ENCODE measurements around the gene XRCC4.
A peak's percentile ranks its signal among the peaks of the same experiment; 100 is the strongest.
"Not testable (repeated sequence)": the region's sequence is repeated elsewhere in the genome, so short reads cannot be mapped to it uniquely, and the experiment has no call there.

The XRCC4 gene

GRCh38 chr5:83076742-83077661 is at the start of gene XRCC4, which contains the start of gene TMEM167A:
Gene XRCC4 (plus strand): TSS chr5:83077547. CDS start chr5:83104920, 27,373 bp downstream.
Gene TMEM167A (minus strand): TSS chr5:83077394. CDS start chr5:83077323, 71 bp downstream.
- peak; percentile 95 for DNase-seq

GRCh38 chr5:83029912-83030311 is 47.4 kb upstream of the XRCC4 start:
- no peak for DNase-seq

GRCh38 chr5:83031381-83031780 is 46.0 kb upstream of the XRCC4 start:
- no peak for DNase-seq

DNA sequence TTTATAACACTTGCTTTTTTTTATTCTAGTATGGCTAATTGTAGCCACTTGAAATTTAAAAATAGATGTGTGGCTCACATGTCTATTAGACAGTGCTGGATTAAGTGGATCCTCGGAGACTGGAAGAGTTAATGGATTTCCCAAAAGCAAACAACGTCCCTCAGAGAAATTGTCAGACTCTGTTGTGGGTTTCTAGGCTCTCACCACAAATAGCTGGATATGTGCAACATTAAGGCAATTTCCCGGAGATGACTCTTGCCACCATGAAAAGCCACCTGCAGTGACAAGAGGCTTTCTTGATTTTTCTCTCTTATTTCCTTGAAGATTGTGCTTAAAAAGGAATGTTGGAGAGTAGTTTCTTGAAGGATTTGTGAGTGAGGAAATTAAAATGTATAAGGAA is 43.3 kb upstream of the XRCC4 start:
- no peak for DNase-seq

DNA sequence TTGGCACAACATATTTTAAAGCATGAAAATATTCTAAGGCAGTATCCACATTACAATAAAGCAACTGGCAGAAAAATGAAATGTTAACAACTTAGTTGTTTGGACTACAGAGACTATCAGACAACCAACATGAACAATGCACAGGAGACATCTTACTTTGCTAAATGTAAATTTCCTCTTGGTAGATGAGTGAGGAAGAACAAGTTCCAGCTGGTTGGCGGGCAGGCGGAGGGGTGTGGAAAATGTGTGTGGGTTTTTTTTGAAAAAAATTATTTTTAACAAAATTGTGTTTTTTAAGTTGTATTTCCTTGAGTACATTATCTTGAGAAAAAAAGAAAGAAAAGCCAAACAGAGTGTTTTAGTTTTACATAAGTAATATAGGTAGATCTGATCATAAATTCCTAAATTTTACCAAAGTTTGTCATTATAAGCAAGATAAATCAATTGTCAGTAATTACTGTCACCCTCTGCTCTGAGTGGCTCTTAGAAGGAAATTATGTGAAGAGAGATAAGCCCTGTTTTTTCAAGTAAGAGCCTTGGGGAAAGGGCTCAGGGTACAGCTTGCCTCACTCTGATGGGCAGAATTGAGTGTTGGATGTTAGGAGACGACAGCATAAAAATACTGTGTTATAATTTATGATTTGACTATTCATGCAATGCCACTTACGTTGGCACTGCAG is 42.7 kb upstream of the XRCC4 start:
- no peak for DNase-seq

- no peak for DNase-seq
Observed at GRCh38 chr5:83035373-83036100, 41.8 kb upstream of the XRCC4 start.

DNA sequence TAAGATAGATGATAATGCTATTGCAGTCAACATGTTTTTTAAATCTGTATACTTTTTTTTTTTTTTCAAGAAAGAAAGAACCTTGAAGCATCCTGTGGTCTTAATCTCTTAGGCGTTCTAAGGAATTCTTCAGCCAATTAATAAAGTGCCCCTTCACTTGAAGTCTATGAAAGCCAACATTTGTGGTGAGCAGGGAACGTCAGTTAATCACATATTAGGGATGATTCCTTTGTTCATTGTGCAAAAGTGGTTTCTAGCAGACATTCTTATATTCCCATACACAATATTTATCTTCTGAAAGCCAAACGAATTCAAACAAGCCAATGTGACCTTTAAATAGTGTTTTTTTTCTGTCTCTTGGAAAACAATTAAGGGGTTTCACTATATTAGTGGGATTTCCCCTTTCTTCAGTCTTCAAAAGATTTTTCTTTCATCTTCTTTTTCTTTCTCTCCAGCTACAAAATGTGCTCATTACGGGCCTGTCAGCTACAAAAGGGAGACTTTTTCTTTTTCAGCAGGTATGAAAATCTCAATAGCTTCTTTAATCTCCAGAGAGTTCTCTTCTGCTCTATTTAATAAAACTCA is 40.3 kb upstream of the XRCC4 start:
- DNase-seq, result no peak

GRCh38 chr5:83038924-83039323 is 38.4 kb upstream of the XRCC4 start:
- DNase-seq, result no peak

GRCh38 chr5:83042507-83042906 is 34.8 kb upstream of the XRCC4 start:
- DNase-seq, result no peak

DNA sequence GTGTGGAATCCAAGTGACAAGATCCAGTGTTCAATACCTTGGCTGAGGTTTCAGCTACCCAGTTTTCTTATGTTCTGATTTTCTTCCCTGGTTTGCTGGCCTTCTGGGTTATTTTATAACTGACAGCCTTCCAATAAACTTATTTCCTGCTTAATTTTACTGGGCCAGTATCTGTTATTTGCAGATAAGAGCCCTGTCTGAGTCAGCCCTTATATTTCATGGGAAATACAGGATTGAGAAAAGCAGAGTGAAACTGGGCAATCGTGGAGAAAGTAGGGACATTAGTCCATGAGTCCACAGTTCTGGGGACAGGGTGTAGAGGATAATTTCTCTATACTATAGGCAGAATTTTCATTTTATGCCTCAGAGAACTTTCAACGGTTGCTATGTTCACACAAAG is 32.4 kb upstream of the XRCC4 start:
- no peak for DNase-seq

GRCh38 chr5:83048277-83048676 is 29.1 kb upstream of the XRCC4 start:
- no peak for DNase-seq

DNA sequence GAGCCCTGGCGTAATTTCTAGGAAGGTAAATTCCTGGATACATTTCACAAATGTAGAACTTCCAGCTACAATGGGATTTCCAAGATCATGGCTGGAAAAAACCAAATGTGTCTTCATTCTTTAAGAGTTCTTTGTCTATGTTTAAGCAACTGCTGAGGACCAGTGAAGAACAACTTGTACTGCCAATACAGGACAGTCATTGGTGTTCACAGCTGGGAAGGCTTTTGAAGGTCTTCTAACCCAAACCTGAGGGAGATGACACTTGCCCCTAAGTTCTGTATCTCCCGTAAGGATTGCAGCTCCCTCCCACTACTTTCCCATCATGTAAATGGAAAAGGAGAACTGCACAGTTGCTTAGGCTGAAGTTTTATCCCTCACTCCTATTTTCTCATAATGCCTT is 28.5 kb upstream of the XRCC4 start:
- DNase-seq, result no peak

GRCh38 chr5:83049370-83049885 is 27.9 kb upstream of the XRCC4 start:
- no peak for DNase-seq

DNA sequence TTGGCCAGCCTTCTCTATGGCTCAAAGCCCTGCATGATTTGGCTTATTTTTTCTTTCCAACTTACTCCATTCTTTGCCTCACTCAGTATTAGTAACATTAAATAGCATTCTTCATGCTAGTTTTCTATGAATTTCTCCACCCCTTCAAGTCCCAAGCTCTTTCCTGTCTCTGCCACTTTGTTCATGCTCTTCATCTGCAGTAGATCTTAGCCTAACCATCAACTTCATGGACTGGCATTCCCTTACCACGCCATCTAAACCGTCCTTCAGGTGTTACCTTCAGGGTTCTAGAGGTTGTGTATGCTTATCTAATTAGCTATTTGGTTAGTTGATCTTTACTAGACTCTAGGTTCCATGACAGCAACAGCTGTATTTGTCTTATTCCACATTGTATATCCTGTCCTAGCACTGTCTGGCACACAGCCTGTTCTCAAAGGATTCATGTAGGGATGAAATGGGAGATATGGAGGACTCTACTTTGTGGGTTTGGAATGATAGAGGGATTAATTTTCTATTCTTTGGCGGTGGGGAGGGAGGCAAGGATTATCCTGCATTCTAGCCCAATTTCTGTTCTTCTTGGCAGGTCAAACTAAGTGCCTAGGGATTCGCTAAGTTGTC is 26.5 kb upstream of the XRCC4 start:
- no peak for DNase-seq

- no peak for DNase-seq
Observed at GRCh38 chr5:83055166-83055565, 22.2 kb upstream of the XRCC4 start.

- DNase-seq, result no peak
Observed at GRCh38 chr5:83058726-83059125, 18.6 kb upstream of the XRCC4 start.

- no peak for DNase-seq
Observed at GRCh38 chr5:83059341-83059740, 18.0 kb upstream of the XRCC4 start.

DNA sequence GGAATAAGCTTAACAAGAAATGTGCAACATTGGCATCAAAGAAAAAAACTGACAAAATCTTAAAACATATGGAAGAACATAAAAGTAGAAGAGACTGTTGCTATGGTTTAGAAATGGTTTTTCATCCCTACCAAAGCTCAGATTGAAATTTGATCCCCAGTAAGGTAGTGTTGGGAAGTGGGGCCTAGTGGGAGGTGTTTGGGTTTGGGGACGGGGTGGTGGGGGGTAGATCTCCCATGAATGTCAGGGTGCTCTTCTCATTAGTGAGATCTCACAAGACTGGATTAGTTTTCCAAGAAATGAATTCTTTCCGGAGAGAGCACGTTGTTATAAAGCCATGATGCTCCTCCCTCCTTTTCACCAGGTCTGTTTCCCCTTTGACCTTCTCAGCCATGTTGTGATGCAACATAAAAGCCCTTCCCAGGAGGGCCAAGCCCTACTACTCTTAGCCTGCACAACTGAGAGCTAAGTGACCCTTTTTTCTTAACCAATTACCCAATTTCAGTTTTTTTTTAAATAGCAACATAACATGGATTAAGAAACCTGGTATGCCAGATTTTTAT is 10.7 kb upstream of the XRCC4 start:
- DNase-seq, result no peak

DNA sequence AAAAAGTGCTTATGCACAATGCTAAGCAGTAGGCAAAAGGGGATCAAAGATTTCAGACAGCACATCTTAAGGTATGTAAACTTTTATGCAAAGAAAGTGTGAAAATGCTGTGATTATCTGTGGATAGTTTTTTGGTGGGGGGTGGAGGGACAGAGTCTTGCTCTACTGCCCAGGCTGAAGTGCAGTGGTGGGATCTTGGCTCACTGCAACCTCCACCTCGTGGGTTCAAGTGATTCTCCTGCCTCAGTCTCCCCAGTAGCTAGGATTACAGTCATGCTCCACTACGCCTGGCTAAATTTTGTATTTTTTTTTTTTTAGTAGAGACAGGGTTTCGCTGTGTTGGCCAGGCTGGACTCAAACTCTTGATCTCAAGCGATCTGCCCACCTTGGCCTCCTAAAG is 10.0 kb upstream of the XRCC4 start:
- not testable (repeated sequence) for DNase-seq

DNA sequence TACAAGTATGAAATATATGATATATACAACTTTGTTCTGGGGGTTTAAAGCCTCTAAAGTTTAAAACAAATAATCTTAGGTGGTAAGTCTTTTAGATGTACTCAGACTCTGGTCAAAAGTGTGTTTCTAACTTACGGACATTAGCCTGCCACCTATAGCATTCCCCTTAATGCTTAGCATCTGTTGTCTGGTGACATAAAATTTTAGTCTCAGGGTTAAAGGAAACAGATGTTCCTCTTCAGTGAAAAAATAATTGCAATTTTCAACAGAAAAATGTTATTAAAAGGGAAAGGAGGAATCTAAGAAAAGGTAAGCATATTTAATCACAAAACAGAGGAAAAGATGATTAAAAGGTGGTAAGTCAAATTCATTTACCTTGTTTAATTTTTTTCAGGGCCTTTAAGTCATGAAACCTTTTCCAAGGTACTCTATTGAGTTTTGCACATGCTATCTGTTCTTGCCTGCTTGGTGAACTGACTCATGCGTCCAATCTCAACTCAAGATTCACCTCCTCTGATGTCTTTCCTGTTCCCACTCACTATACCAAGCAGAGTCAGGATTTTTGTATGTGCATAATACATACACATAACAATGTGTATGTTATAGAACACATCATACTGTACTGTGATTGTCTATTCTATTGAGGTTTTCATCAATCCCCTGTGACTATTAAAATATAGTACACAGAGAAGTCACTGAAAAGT is 8.1 kb upstream of the XRCC4 start:
- no peak for DNase-seq

Measured in CD4-positive, alpha-beta T cell treated with Interleukin-12 subunit alpha and Interleukin-12 subunit beta, for 1 hour (primary cell).